ENCODE measurements around the gene STXBP5.

DNA sequence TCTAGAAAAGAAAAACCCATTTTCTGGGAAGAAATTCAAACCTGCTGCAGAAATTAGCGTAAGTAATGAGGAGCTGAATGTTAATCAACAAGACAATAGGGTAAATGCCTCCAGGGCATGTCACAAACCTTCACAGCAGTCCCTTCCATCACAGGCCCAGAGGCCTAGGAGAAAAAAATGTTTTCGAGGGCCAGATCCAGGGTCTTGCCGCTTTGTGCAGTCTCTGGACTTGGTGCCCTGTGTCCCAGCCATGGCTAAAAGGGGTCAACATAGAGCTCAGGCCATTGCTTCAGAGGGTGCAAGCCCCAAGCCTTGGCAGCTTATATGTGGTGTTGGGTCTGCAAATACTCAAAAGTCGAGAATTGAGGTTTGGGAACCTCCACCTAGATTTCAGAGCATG lies 99.8 kb downstream of the STXBP5 start:
- no peak for TF ChIP-seq POLR2A (IDR thresholded peaks at IDR 0.05)
- TF ChIP-seq, protein P1, sequence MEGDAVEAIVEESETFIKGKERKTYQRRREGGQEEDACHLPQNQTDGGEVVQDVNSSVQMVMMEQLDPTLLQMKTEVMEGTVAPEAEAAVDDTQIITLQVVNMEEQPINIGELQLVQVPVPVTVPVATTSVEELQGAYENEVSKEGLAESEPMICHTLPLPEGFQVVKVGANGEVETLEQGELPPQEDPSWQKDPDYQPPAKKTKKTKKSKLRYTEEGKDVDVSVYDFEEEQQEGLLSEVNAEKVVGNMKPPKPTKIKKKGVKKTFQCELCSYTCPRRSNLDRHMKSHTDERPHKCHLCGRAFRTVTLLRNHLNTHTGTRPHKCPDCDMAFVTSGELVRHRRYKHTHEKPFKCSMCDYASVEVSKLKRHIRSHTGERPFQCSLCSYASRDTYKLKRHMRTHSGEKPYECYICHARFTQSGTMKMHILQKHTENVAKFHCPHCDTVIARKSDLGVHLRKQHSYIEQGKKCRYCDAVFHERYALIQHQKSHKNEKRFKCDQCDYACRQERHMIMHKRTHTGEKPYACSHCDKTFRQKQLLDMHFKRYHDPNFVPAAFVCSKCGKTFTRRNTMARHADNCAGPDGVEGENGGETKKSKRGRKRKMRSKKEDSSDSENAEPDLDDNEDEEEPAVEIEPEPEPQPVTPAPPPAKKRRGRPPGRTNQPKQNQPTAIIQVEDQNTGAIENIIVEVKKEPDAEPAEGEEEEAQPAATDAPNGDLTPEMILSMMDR (IDR thresholded peaks at IDR 0.05) = no peak
- TF ChIP-seq EP300 (IDR thresholded peaks at IDR 0.05) = no peak

All from upper lobe of left lung (tissue), 4 donors.